Measurements from ENCODE around the gene TLL1. TPM values are rescaled to one million over a fixed set of nuclear protein-coding genes. Genes with fewer than 3 reads are reported as not detected.

The TLL1 gene
- total RNA-seq, 1 experiment from 2014 or later: 14.3 TPM

- Histone ChIP-seq H3K27me3 (replicated peaks; ENCODE audit: insufficient read depth, low read depth, low read length, poor library complexity) (no peaks in the 10 kb centered on the region), H3K9me3 (ENCODE audit: low read depth, low read length, poor library complexity, severe bottlenecking) (peaks cover 13% of the 10 kb centered on the region), H3K27ac (ENCODE audit: low read depth, low read length, poor library complexity, severe bottlenecking) (no peak overlapping the region), H3K4me1 (ENCODE audit: insufficient read depth, low read length, poor library complexity, severe bottlenecking) (no peaks in the 10 kb centered on the region), H3K36me3 (ENCODE audit: insufficient read depth, low read length, poor library complexity, severe bottlenecking) (peaks cover 4% of the 10 kb centered on the region), H3K4me3 (ENCODE audit: low read depth, low read length, poor library complexity, severe bottlenecking) (no peak overlapping the region)
- CTCF ChIA-PET: no interaction called here
- no TSS peak for BruUV-seq (replicated peaks)
- no peak for DNase-seq (ENCODE audit: low spot score)
- intact Hi-C loops (cut with micrococcal nuclease; ENCODE audit: unreplicated experiment): no loop called here
- TF ChIP-seq EZH2 (IDR thresholded peaks at IDR 0.05; ENCODE audit: borderline replicate concordance, low read depth, low read length, poor library complexity, severe bottlenecking) (no peak), CTCF (conservative IDR thresholded peaks at IDR 0.05; ENCODE audit: low read depth, low read length) (no peak)
- POLR2A ChIA-PET (ENCODE audit: low non-redundant PET): no interaction called here
Observed at GRCh38 chr4:165894159-165894558, 21.1 kb downstream of the TLL1 start.

- POLR2A ChIA-PET (ENCODE audit: low non-redundant PET): no interaction called here
- no peaks in the 10 kb centered on the region for H3K27me3 ChIP-seq (replicated peaks; ENCODE audit: insufficient read depth, low read depth, low read length, poor library complexity)
- DNase-seq (ENCODE audit: low spot score): no peak
- TF ChIP-seq CTCF (conservative IDR thresholded peaks at IDR 0.05; ENCODE audit: low read depth, low read length) (no peak), EZH2 (IDR thresholded peaks at IDR 0.05; ENCODE audit: borderline replicate concordance, low read depth, low read length, poor library complexity, severe bottlenecking) (no peak)
- H3K36me3 ChIP-seq (ENCODE audit: insufficient read depth, low read length, poor library complexity, severe bottlenecking): no peaks in the 10 kb centered on the region
- H3K9me3 ChIP-seq (ENCODE audit: low read depth, low read length, poor library complexity, severe bottlenecking): no peaks in the 10 kb centered on the region
- CTCF ChIA-PET: no interaction called here
- H3K4me3 ChIP-seq (ENCODE audit: low read depth, low read length, poor library complexity, severe bottlenecking): no peak overlapping the region
- intact Hi-C loops (cut with micrococcal nuclease; ENCODE audit: unreplicated experiment): no loop called here
- H3K27ac ChIP-seq (ENCODE audit: low read depth, low read length, poor library complexity, severe bottlenecking): no peak overlapping the region
- no TSS peak for BruUV-seq (replicated peaks)
- no peaks in the 10 kb centered on the region for H3K4me1 ChIP-seq (ENCODE audit: insufficient read depth, low read length, poor library complexity, severe bottlenecking)
Observed at GRCh38 chr4:165905405-165906027, 32.5 kb downstream of the TLL1 start.

GRCh38 chr4:165906272-165906671 is 33.2 kb downstream of the TLL1 start:
- no peak for DNase-seq (ENCODE audit: low spot score)
- no peaks in the 10 kb centered on the region for H3K27me3 ChIP-seq (replicated peaks; ENCODE audit: insufficient read depth, low read depth, low read length, poor library complexity)
- no peak for TF ChIP-seq CTCF (conservative IDR thresholded peaks at IDR 0.05; ENCODE audit: low read depth, low read length)
- no peak for TF ChIP-seq EZH2 (IDR thresholded peaks at IDR 0.05; ENCODE audit: borderline replicate concordance, low read depth, low read length, poor library complexity, severe bottlenecking)
- no peak overlapping the region for H3K27ac ChIP-seq (ENCODE audit: low read depth, low read length, poor library complexity, severe bottlenecking)
- H3K4me3 ChIP-seq (ENCODE audit: low read depth, low read length, poor library complexity, severe bottlenecking): no peak overlapping the region
- no peaks in the 10 kb centered on the region for H3K36me3 ChIP-seq (ENCODE audit: insufficient read depth, low read length, poor library complexity, severe bottlenecking)
- POLR2A ChIA-PET (ENCODE audit: low non-redundant PET): no interaction called here
- intact Hi-C loops (cut with micrococcal nuclease; ENCODE audit: unreplicated experiment): no loop called here
- CTCF ChIA-PET: no interaction called here
- BruUV-seq (replicated peaks): no TSS peak
- H3K4me1 ChIP-seq (ENCODE audit: insufficient read depth, low read length, poor library complexity, severe bottlenecking): no peaks in the 10 kb centered on the region
- no peaks in the 10 kb centered on the region for H3K9me3 ChIP-seq (ENCODE audit: low read depth, low read length, poor library complexity, severe bottlenecking)
